GM19043 (cell line): Measurements from ENCODE around the gene TRIM38.
A peak's percentile ranks its signal among the peaks of the same experiment; 100 is the strongest.
"Not testable (repeated sequence)": the region's sequence is repeated elsewhere in the genome, so short reads cannot be mapped to it uniquely, and the experiment has no call there.

Experiments
- ATAC-seq: cut with Tn5 transposase; IDR thresholded peaks from one replicate; pipeline ENCODE4 v1.9.1; 2021; ENCODE audit warnings: low read depth; ENCODE audit not compliant: unreplicated experiment

The TRIM38 gene

DNA sequence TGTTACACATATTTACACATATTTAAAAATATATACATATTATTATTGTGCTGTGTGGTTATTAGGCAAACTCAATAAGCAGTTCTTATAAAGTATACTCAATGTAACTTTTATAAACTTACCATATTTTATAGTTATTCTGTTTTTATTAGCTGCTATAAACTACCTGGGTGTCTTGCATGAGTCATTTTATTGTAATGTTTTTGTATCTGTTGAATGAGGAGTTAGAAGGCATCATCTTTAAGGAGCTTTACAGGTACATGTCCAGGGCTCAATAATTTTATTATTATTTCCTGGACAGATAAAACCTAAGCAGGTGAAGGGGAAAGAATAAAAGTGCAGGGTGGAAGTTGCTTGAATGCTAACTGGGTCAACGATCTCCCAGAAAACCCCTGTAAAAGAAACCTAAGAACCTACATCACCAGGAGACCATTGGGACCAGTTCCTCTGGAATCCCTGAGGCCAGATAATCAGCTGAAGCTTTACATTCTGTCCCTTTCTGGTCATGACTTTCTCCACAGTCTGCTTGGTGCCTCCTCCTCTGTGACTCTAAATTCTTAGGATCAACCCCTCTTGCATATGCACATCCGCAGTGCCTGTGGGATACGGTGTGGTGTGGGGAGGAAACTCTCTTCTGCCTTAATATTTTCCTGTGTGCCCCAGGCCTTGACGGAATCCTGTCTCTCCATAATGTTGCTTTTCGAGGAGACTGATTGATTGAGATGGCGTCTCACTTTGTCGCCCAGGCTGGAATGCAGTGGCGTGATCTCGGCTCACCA, 38.0 kb downstream of the TRIM38 start:
- ATAC-seq = no peak

DNA sequence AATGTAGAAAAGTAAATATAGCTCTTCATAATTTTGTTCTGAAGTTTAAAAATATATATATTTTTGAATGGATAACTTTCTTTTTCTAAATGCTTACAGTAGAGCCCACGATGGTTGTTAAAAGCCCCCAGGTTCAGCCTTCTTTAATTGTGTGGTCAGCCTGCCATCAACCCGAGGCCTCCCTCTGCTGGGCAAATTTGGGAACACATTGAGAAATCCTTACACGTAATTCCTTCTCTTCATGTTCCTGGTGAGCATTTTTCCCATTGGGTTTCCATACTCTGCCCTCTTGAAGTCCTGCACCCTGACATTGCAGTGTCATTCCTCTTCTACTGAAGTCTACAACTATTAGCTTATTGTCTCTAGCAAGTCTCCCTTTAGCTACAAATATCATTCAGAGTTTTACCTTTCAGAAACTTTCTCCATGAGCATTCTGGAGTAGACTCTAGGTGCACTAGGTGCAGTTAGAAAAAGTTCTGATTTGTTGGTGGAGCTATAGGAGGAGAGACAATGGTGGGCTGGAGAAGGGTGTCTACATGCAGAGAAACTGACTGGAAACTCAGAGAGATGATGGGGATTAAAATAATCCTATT, 40.6 kb downstream of the TRIM38 start:
- ATAC-seq = no peak

- no peak for ATAC-seq
Measured at GRCh38 chr6:26006086-26006939, 43.7 kb downstream of the TRIM38 start.

DNA sequence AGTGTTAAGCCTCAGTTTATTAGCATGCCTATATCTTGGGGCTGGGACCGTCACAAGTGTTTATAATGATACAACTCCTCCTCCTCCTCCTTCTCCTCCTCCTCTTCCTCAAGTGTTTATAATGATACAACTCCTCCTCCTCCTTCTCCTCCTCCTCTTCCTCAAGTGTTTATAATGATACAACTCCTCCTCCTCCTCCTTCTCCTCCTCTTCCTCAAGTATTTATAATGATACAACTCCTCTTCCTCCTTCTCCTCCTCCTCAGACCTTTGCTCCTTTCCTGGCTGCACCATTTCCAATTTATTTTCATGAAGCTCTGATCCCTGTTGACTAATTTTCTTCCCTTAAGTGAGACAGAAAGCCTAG, 44.3 kb downstream of the TRIM38 start:
- not testable (repeated sequence) for ATAC-seq

GRCh38 chr6:26008470-26008869, 45.9 kb downstream of the TRIM38 start:
- no peak for ATAC-seq

DNA sequence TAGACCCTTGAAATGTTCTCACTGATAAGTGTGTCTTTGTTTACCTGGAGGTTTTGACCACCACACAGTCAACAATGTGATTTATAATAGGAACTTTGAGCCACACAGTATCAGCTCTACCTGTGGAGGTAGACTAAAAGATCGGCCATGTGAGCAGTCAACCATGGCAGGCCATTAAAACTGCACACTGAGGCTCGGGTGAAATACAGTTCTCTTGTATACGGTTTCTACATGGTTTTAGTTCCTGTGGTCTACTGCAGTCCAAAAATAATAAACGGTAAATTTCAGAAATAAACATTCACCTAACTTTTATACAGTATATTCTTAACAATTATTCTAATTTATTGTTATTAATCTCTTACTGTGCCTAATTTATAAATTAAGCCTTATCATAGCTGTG, 47.2 kb downstream of the TRIM38 start:
- ATAC-seq = no peak

DNA sequence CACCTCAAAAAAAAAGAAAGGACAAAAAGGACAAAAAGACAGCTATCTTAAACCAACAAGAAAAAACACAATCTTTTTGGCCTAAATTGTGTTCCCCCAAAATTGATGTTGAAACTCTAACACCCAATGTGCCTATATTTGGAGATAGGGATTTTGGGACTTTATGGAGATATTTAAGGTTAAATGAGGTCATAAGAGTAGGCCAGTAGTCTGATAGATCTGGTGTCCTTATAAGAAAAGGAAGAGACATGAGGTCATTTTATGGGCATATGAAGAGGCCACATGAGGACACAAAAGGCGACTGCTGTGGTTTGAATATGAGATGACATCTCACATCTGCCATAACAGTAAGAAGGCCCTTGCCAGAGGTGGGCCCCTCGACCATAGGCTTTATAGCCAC, 49.5 kb downstream of the TRIM38 start:
- no peak for ATAC-seq

DNA sequence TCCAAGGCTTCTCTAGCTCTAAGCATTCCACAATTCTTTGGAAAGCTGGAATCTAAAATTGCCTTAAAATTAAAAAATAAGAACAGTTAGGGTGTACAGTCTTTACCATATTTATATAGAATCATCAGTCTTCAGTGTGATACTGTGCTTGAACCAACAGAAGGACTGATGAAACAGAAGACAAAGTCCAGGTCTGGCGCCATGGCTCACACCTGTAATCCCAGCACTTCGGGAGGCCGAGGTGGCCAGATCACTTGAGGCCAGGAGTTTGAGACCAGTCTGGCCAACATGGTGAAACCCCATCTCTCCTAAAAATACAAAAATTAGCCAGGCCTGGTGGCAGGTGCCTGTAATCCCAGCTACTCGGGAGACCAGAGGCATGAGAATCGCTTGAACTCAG, 51.8 kb downstream of the TRIM38 start:
- not testable (repeated sequence) for ATAC-seq

- no peak for ATAC-seq
Measured at GRCh38 chr6:26016245-26016962, 53.8 kb downstream of the TRIM38 start.

DNA sequence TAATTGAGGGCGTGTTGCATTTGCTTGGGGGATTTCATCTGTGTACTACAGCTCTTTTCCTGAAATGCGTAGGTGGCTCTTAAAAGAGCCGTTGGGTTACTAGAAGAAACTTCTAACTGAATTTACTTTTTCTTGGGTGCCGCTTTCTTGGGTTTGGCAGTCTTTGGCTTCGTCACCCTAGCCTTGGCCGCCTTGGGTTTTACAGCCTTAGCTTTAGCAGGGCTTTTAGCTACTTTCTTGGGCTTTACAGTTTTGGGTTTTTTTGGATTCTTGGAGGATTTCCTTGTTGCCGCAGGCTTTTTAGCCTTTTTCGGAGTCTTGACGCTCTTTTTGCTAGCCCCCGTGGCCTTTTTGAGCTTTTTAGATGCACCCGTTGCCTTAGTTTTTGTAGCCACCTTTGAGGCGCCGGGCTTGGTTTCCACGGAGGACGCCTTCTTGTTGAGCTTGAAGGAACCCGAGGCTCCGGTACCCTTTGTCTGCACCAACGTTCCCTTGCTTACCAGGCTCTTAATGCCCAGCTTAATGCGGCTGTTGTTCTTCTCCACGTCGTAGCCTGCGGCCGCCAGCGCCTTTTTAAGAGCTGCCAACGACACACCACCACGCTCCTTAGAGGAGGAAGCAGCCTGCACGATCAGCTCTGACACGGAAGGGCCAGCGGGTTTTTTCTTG, 54.5 kb downstream of the TRIM38 start:
- no peak for ATAC-seq

- ATAC-seq = no peak
Measured at GRCh38 chr6:26017632-26017966, 55.0 kb downstream of the TRIM38 start.

- no peak for ATAC-seq
Measured at GRCh38 chr6:26019261-26019830, 56.7 kb downstream of the TRIM38 start.

- no peak for ATAC-seq
Measured at GRCh38 chr6:26019967-26020328, 57.3 kb downstream of the TRIM38 start.

DNA sequence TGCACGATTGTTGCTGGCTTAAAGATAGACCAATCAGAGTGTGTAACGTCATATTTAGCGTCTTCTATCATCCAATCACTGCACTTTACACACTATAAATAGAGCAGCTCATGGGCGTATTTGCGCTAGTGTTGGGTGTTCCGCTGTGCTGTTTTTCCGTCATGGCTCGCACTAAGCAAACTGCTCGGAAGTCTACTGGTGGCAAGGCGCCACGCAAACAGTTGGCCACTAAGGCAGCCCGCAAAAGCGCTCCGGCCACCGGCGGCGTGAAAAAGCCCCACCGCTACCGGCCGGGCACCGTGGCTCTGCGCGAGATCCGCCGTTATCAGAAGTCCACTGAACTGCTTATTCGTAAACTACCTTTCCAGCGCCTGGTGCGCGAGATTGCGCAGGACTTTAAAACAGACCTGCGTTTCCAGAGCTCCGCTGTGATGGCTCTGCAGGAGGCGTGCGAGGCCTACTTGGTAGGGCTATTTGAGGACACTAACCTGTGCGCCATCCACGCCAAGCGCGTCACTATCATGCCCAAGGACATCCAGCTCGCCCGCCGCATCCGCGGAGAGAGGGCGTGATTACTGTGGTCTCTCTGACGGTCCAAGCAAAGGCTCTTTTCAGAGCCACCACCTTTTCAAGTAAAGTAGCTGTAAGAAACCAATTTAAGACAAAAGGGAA, 57.9 kb downstream of the TRIM38 start:
- ATAC-seq = peak; percentile 45

DNA sequence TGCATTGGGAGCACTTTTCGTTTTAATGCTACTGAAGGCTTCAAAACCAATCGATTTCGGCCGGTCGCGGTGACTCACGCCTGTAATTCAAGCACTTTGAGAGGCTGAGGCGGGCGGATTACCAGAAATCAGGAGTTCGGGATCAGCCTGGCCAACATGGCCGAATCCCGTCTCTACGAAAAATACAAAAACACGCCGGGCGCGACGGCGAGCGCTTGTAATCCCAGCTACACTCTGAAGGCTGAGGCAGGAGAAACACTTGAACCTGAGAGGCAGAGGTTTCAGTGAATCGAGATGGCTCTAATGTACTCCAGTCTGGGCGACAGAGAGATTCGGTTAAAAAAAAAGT, 58.4 kb downstream of the TRIM38 start:
- peak; percentile 2 for ATAC-seq

GRCh38 chr6:26021350-26022131, 58.9 kb downstream of the TRIM38 start:
- ATAC-seq = peak; percentile 40

GRCh38 chr6:26022132-26022472, 59.5 kb downstream of the TRIM38 start:
- ATAC-seq = no peak

DNA sequence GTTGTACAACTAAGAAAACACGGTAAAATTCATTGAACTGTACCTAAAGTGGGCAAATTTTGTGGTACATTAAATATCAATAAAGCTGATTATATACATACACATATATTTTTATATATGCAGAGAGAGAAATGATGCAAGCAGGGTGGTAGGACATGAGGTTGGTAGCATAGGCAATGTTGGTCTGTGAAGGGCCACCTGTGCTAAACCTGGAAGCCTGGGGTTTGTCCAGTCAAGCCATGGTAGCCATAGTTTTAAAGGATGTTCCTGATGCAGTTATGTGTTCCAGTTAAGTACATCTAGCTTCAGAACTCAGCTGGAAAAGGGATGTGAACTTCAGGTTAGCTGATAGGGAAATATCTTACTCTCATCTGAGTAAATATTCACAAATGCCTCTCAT, 60.1 kb downstream of the TRIM38 start:
- no peak for ATAC-seq

DNA sequence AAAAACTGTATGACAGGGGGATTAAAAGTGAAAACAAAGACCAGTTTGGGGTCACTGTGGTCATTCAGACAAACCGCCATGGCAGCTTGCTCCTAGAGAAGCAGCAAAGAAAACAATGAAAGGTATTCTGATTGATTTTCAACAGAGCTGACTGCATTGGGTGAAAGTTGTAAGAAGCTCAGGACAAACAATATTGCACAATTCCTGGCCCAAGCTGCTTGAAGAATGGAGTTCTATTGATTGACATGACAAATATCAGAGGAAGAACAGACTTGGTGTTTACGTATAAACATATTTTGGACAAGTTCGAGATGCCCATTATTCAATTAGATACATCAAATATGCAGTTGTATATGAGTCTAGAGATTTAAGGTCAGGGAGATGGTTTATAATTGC, 62.0 kb downstream of the TRIM38 start:
- no peak for ATAC-seq
